ENCODE measurements around the gene NADK.
A peak's percentile ranks its signal among the peaks of the same experiment; 100 is the strongest.

DNA sequence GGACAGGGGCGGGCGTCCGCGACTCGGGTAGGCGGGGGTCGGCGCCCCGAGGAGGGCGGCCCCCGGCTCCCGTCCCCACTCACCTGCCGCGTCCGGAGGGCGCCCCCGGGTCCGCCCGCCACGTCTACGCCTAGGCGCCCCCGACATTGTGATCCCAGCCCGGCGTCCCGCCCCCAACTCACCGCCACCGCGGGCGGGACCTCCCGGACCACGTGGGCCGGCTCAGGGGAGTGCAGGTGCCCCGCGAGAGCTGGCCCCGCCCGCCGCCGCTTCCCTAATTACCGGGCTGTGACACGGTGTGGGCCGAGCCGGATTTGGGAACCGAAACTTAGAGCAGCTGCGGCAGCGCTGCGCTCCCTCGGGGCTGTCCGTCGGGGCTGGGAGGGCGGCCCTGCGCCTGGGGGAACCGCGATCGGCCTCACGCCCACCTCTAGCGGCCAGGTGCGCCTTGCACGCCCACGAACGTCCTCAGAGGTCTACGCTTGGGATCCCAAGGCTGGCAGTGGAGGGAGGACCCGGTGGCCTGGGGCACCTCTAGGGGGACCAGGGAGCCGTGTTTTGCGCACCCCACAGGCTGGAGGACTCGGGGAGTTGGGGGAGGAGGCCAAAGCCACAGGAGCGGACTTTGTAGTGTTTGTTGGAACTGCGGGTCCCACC is 521 bp upstream of the NADK start:
- TF ChIP-seq EZH2 (IDR thresholded peaks at IDR 0.05) = no peak
- TF ChIP-seq, protein P1, sequence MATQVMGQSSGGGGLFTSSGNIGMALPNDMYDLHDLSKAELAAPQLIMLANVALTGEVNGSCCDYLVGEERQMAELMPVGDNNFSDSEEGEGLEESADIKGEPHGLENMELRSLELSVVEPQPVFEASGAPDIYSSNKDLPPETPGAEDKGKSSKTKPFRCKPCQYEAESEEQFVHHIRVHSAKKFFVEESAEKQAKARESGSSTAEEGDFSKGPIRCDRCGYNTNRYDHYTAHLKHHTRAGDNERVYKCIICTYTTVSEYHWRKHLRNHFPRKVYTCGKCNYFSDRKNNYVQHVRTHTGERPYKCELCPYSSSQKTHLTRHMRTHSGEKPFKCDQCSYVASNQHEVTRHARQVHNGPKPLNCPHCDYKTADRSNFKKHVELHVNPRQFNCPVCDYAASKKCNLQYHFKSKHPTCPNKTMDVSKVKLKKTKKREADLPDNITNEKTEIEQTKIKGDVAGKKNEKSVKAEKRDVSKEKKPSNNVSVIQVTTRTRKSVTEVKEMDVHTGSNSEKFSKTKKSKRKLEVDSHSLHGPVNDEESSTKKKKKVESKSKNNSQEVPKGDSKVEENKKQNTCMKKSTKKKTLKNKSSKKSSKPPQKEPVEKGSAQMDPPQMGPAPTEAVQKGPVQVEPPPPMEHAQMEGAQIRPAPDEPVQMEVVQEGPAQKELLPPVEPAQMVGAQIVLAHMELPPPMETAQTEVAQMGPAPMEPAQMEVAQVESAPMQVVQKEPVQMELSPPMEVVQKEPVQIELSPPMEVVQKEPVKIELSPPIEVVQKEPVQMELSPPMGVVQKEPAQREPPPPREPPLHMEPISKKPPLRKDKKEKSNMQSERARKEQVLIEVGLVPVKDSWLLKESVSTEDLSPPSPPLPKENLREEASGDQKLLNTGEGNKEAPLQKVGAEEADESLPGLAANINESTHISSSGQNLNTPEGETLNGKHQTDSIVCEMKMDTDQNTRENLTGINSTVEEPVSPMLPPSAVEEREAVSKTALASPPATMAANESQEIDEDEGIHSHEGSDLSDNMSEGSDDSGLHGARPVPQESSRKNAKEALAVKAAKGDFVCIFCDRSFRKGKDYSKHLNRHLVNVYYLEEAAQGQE (IDR thresholded peaks at IDR 0.05; ENCODE audit: low read depth) = no peak
- TF ChIP-seq, protein P2, sequence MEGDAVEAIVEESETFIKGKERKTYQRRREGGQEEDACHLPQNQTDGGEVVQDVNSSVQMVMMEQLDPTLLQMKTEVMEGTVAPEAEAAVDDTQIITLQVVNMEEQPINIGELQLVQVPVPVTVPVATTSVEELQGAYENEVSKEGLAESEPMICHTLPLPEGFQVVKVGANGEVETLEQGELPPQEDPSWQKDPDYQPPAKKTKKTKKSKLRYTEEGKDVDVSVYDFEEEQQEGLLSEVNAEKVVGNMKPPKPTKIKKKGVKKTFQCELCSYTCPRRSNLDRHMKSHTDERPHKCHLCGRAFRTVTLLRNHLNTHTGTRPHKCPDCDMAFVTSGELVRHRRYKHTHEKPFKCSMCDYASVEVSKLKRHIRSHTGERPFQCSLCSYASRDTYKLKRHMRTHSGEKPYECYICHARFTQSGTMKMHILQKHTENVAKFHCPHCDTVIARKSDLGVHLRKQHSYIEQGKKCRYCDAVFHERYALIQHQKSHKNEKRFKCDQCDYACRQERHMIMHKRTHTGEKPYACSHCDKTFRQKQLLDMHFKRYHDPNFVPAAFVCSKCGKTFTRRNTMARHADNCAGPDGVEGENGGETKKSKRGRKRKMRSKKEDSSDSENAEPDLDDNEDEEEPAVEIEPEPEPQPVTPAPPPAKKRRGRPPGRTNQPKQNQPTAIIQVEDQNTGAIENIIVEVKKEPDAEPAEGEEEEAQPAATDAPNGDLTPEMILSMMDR (IDR thresholded peaks at IDR 0.05 in 2 of 3, conservative IDR thresholded peaks at IDR 0.05 in 1 of 3; ENCODE audit: borderline replicate concordance in 1 of 3, insufficient read depth in 1 of 3, low read depth in 2 of 3, low read length in 2 of 3) = peak in 2 of 3 experiments; percentile 35 to 39; a peak in 3 of 6 replicates
- TF ChIP-seq POLR2AphosphoS5 (IDR thresholded peaks at IDR 0.05; ENCODE audit: low read depth, low read length) = peak; percentile 51
- TF ChIP-seq POLR2A (IDR thresholded peaks at IDR 0.05; ENCODE audit: borderline replicate concordance, extremely low read depth, insufficient read depth, insufficient read length) = no peak
- no peak for TF ChIP-seq YY1 (IDR thresholded peaks at IDR 0.05; ENCODE audit: extremely low read depth, insufficient replicate concordance, low read depth, low read length)
- no peak for TF ChIP-seq JUND (IDR thresholded peaks at IDR 0.05)
- TF ChIP-seq EZH2phosphoT487 (IDR thresholded peaks at IDR 0.05; ENCODE audit: borderline replicate concordance) = no peak
- TF ChIP-seq, protein P3, sequence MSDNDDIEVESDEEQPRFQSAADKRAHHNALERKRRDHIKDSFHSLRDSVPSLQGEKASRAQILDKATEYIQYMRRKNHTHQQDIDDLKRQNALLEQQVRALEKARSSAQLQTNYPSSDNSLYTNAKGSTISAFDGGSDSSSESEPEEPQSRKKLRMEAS (IDR thresholded peaks at IDR 0.05) = peak; percentile 92
- TF ChIP-seq, protein P4, sequence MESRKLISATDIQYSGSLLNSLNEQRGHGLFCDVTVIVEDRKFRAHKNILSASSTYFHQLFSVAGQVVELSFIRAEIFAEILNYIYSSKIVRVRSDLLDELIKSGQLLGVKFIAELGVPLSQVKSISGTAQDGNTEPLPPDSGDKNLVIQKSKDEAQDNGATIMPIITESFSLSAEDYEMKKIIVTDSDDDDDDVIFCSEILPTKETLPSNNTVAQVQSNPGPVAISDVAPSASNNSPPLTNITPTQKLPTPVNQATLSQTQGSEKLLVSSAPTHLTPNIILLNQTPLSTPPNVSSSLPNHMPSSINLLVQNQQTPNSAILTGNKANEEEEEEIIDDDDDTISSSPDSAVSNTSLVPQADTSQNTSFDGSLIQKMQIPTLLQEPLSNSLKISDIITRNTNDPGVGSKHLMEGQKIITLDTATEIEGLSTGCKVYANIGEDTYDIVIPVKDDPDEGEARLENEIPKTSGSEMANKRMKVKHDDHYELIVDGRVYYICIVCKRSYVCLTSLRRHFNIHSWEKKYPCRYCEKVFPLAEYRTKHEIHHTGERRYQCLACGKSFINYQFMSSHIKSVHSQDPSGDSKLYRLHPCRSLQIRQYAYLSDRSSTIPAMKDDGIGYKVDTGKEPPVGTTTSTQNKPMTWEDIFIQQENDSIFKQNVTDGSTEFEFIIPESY (IDR thresholded peaks at IDR 0.05; ENCODE audit: extremely low read depth, insufficient replicate concordance, low read length) = peak; percentile 20
- TF ChIP-seq ZNF274 (IDR thresholded peaks at IDR 0.05; ENCODE audit: low read depth, low read length) = no peak
